Activated B cell treated with CpG ODN at 0.5 μM for 24 hours (primary cell): ENCODE data around the gene FLCN. TPM values are rescaled to one million over a fixed set of nuclear protein-coding genes. Genes with fewer than 3 reads are reported as not detected.

Source experiments
- ATAC-seq: fragments of 200-7000 bp; cut with Tn5 transposase; one replicate; pipeline ENCODE4 v1.10.0; 2021; ENCODE audit warnings: low read depth, mild to moderate bottlenecking, moderate library complexity
- CTCF ChIA-PET: fragments of 350-600 bp; sonication (Branson Sonifier 250); formaldehyde crosslinking; loops from one replicate; lab custom pipeline; 2021; ENCODE audit warnings: antibody characterized with exemption; lab: Charles Lee
- POLR2A ChIA-PET: fragments of 350-600 bp; sonication (Branson Sonifier 250); formaldehyde crosslinking; loops from one replicate; lab custom pipeline; 2021; ENCODE audit warnings: antibody characterized with exemption; lab: Charles Lee
- DNase-seq: peaks from one replicate; pipeline ENCODE4 v3.0.0; 2022
- H3K27ac Mint-ChIP-seq: one replicate; pipeline ENCODE4 v1.8.0; 2020; ENCODE audit warnings: mixed read lengths
- H3K27me3 Mint-ChIP-seq: one replicate; pipeline ENCODE4 v1.8.0; 2021; ENCODE audit warnings: mixed read lengths
- H3K36me3 Mint-ChIP-seq: one replicate; pipeline ENCODE4 v1.8.0; 2021; ENCODE audit warnings: low read depth, mixed read lengths
- H3K4me1 Mint-ChIP-seq: one replicate; pipeline ENCODE4 v1.8.0; 2021; ENCODE audit warnings: mixed read lengths
- H3K4me3 Mint-ChIP-seq: one replicate; pipeline ENCODE4 v1.8.0; 2020; ENCODE audit warnings: mild to moderate bottlenecking, mixed read lengths
- H3K9me3 Mint-ChIP-seq: one replicate; pipeline ENCODE4 v1.8.0; 2020; ENCODE audit warnings: mixed read lengths
- intact Hi-C: fragments of 100-400 bp; cut with micrococcal nuclease; formaldehyde crosslinking; loops from one replicate; pipeline ENCODE4 v1.15.1; 2024
- total RNA-seq: library from RNA; stranded (reverse); gene quantifications from 2 replicates; pipeline ENCODE4 v1.2.3, GENCODE V29; 2022
- TF ChIP-seq, protein P1 (sequence below): fragments of 200-600 bp; IDR thresholded peaks from one replicate; pipeline ENCODE4 v1.8.0; 2022; ENCODE audit warnings: antibody characterized with exemption, mild to moderate bottlenecking

Gene FLCN
- total RNA-seq, 1 donor from 2014 or later: 62.3 TPM

- TF ChIP-seq, protein P1, sequence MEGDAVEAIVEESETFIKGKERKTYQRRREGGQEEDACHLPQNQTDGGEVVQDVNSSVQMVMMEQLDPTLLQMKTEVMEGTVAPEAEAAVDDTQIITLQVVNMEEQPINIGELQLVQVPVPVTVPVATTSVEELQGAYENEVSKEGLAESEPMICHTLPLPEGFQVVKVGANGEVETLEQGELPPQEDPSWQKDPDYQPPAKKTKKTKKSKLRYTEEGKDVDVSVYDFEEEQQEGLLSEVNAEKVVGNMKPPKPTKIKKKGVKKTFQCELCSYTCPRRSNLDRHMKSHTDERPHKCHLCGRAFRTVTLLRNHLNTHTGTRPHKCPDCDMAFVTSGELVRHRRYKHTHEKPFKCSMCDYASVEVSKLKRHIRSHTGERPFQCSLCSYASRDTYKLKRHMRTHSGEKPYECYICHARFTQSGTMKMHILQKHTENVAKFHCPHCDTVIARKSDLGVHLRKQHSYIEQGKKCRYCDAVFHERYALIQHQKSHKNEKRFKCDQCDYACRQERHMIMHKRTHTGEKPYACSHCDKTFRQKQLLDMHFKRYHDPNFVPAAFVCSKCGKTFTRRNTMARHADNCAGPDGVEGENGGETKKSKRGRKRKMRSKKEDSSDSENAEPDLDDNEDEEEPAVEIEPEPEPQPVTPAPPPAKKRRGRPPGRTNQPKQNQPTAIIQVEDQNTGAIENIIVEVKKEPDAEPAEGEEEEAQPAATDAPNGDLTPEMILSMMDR: no peak
- Mint-ChIP-seq H3K4me1 (no peaks in the 10 kb centered on the region), H3K27me3 (no peaks in the 10 kb centered on the region), H3K4me3 (no peak overlapping the region), H3K9me3 (no peaks in the 10 kb centered on the region), H3K36me3 (peaks cover 84% of the 10 kb centered on the region), H3K27ac (no peak overlapping the region)
- ChIA-PET CTCF (no interaction called here), POLR2A (no interaction called here)
- DNase-seq: no peak
- no peak for ATAC-seq
- intact Hi-C loops: no loop called here
Observed at GRCh38 chr17:17168401-17168800, 68.6 kb downstream of the FLCN start.

DNA sequence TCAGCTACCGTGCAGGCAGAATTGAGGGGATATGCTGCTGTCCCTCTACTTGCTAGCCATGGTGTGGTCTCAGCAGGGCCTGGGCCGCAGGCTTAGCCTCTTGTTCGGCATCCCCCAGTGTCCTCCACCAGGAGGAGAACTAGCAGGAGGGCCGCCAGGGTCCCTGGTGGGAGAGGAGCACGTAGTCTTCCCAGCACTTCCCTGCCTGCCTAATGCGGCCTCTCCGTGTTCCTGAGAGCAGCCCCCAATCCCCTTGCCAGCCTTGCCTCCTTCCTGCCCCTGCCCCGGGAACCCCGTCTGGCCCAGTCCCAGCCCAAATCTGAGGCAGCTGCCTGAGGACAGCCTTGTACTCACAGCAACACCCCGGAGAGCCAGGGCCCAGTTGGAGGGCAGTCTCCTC, 69.0 kb downstream of the FLCN start:
- no peaks in the 10 kb centered on the region for H3K4me1 Mint-ChIP-seq
- no peaks in the 10 kb centered on the region for H3K9me3 Mint-ChIP-seq
- ATAC-seq (no peak), DNase-seq (no peak)
- CTCF ChIA-PET: no interaction called here
- H3K36me3 Mint-ChIP-seq: peaks cover 84% of the 10 kb centered on the region
- TF ChIP-seq, protein P1: no peak
- POLR2A ChIA-PET: no interaction called here
- no peak overlapping the region for H3K27ac Mint-ChIP-seq
- no peak overlapping the region for H3K4me3 Mint-ChIP-seq
- no peaks in the 10 kb centered on the region for H3K27me3 Mint-ChIP-seq
- intact Hi-C loops: no loop called here

DNA sequence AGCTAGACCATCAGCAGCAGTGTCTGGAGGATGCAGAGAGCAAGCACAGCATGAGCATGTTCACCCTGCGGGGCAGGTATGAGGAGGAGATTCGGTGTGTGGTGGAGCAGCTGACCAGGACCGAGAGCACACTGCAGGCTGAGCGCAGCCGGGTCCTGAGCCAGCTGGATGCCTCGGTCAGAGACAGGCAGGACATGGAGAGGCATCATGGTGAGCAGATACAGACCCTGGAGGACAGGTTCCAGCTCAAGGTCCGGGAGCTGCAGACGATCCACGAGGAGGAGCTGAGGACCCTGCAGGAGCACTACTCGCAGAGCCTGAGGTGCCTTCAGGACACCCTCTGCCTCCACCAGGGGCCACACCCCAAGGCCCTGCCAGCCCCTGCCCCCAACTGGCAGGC, 69.6 kb downstream of the FLCN start:
- TF ChIP-seq, protein P1: no peak
- ATAC-seq (no peak), DNase-seq (no peak)
- ChIA-PET POLR2A (interaction anchor here (0.8 kb wide), 1 partner anchor 70 kb away, joined by 3 read pairs; the partner anchor contains the start of gene FLCN), CTCF (no interaction called here)
- H3K27me3 Mint-ChIP-seq: no peaks in the 10 kb centered on the region
- no peaks in the 10 kb centered on the region for H3K4me1 Mint-ChIP-seq
- peaks cover 85% of the 10 kb centered on the region for H3K36me3 Mint-ChIP-seq
- H3K4me3 Mint-ChIP-seq: no peak overlapping the region
- no peak overlapping the region for H3K27ac Mint-ChIP-seq
- no peaks in the 10 kb centered on the region for H3K9me3 Mint-ChIP-seq
- intact Hi-C loops: no loop called here

- ATAC-seq: no peak
- H3K27ac Mint-ChIP-seq: no peak overlapping the region
Observed at GRCh38 chr17:17166446-17166845, 70.5 kb downstream of the FLCN start.

DNA sequence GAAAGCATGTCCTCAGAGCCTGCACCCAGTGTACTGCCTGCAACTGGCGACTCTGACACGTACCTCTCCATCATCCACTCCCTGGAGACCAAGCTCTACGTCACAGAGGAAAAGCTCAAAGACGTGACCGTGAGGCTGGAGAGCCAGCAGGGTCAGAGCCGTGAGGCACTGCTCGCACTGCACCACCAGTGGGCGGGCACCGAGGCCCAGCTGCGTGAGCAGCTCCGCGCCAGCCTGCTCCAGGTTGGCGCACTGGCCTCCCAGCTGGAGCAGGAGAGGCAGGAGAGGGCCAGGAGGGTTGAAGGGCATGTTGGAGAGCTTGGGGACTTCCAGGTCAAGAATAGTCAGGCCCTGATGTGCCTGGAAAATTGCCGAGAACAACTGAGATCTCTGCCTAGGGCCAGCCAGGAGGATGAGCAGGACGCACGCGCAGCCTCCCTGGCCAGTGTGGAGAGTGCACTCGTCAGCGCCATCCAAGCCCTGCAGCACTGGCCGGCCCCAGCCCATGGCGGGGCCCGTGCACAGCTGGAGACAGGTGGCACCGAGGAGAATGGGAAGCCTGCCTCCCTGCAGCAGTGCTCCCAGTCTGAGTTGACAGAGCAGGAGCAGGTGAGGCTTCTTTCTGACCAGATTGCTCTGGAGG, 71.2 kb downstream of the FLCN start:
- H3K27ac Mint-ChIP-seq: no peak overlapping the region
- H3K36me3 Mint-ChIP-seq: peaks cover 88% of the 10 kb centered on the region
- no peak overlapping the region for H3K4me3 Mint-ChIP-seq
- H3K4me1 Mint-ChIP-seq: no peaks in the 10 kb centered on the region
- intact Hi-C loops: no loop called here
- ChIA-PET POLR2A (no interaction called here), CTCF (no interaction called here)
- TF ChIP-seq, protein P1: no peak
- H3K27me3 Mint-ChIP-seq: no peaks in the 10 kb centered on the region
- no peak for DNase-seq
- no peak for ATAC-seq
- H3K9me3 Mint-ChIP-seq: no peaks in the 10 kb centered on the region

More at GRCh38 chr17:17166446-17166845, 70.5 kb downstream of the FLCN start:
- ChIA-PET POLR2A (no interaction called here), CTCF (no interaction called here)
- H3K4me1 Mint-ChIP-seq: no peaks in the 10 kb centered on the region
- no peak for DNase-seq
- H3K9me3 Mint-ChIP-seq: no peaks in the 10 kb centered on the region
- no peak overlapping the region for H3K4me3 Mint-ChIP-seq
- H3K36me3 Mint-ChIP-seq: peaks cover 87% of the 10 kb centered on the region
- TF ChIP-seq, protein P1: no peak
- no peaks in the 10 kb centered on the region for H3K27me3 Mint-ChIP-seq
- intact Hi-C loops: no loop called here
